NCI-H345 treated with DMSO at 0.1 percent for 48 hours (cell line): ENCODE data around the gene ENTREP1.

Experiments
- DNase-seq: peaks from one replicate; lab custom pipeline; 2025; ENCODE audit not compliant: unreplicated experiment; lab: John Stamatoyannopoulos, UW

Gene ENTREP1

DNA sequence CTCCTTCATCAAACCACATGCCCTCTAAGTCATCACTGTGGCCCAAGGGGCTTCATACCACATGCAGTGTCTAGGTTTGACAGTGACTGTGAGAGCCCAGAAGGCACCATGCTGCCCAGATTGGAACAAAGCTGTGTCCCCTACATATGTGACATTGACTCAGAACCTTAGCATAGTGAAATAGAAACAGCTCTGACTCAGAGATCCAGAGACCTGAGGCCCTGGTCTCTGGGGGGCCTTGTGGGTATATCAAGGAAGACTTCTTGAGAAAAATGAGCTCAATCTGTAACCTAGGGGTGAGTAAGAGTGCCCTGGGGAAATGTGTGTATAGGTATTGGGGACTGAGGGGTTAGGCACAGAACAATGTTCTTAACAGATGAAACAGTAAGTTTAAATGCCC, 7.1 kb upstream of the ENTREP1 start:
- no peak for DNase-seq

- DNase-seq, result peak; percentile 31
These were observed 5.5 kb upstream of the ENTREP1 start for GRCh38 chr9:69319324-69320025.

- no peak for DNase-seq
These were observed 2.8 kb upstream of the ENTREP1 start for GRCh38 chr9:69322256-69322655.

DNA sequence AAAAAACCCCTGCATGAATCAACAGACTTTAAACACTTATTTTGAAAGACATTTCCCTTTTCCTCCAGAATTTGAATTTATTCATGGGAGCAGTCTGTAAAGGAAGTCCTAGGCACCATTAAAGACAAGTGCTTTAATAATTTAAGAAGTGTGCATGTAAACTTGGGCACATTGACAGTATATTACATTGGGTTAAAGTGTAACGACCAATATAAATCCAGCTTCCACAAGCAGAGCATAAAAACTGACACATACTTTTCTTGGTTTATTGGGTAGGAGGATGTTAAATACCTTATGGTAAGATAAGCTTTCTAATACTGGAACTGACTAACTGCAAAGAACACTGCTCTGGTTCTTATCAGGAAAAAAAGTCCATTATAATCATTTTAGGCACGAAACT, 1.2 kb upstream of the ENTREP1 start:
- DNase-seq, result no peak

DNA sequence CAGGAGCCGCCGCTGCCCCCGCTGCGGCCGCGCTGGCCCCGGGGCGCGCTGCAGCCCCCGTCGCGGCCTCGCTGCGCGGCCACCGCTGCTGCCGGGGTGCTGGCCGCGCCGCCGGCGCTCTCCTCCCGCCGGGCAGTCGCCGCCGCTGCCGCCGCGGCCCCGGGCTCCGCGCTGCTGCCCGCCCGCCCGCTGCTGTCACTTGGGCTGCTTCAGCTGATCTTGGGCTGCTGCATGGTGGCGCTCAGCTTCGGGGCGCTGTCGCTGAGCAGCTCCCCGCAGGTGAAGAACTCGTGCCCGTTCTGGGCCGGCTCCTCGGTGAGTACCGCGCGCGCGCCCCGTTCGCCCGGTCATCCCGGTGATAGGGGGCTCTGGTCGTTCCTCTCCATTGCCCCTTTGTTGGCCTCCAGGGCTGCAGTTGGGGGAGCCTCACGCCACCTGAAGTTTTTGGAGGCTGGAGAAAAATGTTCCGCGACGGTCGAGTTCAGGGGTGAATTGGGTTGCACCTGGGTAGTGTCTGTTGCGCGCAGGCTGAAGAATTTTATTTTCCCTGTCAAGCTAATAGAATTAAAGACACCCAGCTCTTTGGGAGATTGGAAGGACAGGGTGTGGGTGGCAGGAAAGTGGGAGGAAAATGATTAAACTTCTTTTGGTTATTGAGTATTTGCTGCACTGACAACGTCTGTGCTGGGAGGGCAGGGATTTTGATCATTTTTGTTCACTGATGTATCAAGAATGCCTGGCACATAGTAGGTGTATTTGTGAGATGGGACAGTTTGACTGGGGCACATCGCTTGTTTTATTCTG, 596 bp downstream of the ENTREP1 start:
- DNase-seq, result no peak

- DNase-seq, result no peak
These were observed 1.2 kb downstream of the ENTREP1 start for GRCh38 chr9:69326261-69326660.

DNA sequence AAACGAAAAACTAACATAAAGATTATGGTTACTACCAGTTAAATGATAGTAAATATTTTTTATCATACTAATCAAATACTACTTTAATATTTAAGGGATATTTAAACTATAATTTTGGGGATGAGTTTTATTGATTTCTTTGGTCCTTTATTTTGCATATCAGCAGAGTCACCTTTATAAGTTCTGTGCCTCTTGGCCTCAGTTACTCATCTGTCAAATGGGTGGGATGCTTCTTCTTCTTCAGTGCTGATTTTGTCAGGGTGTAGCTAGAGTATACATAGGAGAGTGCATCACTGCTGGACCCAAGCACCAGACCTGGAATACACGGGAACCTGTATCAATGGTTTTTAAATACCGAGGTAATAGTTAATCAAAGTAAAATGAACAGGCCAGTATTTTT, 5.6 kb downstream of the ENTREP1 start:
- no peak for DNase-seq

GRCh38 chr9:69331444-69331843, 6.4 kb downstream of the ENTREP1 start:
- no peak for DNase-seq

DNA sequence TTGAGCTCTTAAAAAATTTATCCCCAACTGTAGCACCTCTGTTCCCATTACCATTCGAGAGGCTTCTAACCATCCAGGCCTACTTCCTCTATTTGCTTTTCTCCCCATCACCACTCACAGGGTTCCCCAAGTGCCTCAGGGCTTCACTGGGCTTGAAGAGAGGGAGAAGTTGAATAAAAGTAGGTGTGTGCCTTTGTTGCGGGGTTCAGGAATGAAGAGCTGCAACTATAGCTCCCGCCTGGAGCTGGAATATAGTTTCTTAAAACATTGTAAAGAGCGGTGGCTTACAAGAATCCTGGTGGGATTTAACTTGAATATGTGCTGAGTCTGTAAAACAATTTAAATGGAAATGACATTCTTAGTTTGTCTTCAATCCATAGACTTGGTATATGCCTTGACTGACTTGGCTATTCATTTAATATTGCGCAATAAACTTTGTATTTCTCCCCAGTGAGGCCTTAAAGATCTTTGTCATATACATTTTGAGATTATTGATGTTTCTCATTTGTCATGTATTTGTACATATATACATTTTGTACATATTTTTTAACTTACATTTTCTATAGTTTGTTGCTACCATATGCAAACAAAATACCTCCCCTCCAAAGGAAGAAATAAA, 7.2 kb downstream of the ENTREP1 start:
- DNase-seq, result no peak

DNA sequence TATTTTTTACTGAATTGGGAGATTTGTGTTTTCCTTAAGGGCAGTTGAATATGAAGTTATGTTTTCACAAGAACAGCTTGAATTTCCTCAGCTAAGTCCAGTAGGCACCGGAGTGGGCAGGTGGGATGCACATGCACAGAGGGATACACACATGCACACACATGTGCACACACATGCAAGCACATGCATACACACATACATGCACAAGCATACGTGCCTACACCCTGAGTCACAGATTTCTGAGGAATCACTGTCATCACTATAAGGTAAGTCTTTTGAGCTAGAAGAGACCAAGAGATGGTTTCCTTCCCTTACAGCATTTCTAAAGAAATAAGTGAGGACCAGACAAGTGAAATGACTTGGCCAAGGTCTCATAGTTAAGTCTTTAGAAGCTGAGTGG, 8.7 kb downstream of the ENTREP1 start:
- DNase-seq, result no peak

DNA sequence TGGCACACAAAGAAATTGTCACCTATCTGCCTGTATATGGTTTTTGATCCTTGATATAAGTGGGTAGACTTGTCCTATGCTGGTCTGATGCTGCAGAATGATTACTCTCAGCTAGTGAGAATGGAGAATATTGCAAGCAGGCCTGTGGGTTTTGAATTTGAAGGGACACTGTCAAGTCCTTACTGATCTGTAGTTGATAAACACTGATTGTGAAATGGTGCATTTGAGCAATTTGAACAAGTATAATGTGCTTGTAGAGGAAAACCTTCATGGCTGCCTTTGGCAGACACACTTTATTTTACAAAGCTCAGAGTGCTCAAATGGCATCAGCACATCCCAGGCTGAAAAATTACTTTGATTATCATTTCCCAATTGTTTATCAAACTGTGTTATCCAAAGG, 9.3 kb downstream of the ENTREP1 start:
- DNase-seq, result no peak

DNA sequence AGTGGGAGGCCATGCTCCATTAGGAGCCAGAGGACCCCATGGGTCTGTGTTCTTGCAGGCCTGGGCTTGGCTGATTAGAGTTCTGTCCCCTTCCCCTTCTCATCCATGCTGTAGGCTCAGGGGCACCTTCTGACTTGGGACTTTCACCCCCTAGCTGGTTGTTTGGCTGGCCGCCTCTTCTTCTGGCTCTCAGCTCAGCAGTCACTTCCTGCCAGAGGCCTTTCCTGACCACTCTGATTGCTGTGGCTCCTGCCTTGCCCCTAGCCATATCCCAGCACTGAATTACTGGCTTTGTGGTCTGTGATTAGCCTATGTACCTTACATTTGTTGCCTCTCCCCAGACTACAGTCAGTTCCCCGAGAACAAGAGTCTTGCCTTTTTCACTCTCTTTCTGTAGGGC, 14.6 kb downstream of the ENTREP1 start:
- no peak for DNase-seq

- no peak for DNase-seq
These were observed 15.6 kb downstream of the ENTREP1 start for GRCh38 chr9:69340631-69341030.

GRCh38 chr9:69342769-69343168, 17.8 kb downstream of the ENTREP1 start:
- no peak for DNase-seq

GRCh38 chr9:69344459-69344858, 19.4 kb downstream of the ENTREP1 start:
- DNase-seq, result no peak

DNA sequence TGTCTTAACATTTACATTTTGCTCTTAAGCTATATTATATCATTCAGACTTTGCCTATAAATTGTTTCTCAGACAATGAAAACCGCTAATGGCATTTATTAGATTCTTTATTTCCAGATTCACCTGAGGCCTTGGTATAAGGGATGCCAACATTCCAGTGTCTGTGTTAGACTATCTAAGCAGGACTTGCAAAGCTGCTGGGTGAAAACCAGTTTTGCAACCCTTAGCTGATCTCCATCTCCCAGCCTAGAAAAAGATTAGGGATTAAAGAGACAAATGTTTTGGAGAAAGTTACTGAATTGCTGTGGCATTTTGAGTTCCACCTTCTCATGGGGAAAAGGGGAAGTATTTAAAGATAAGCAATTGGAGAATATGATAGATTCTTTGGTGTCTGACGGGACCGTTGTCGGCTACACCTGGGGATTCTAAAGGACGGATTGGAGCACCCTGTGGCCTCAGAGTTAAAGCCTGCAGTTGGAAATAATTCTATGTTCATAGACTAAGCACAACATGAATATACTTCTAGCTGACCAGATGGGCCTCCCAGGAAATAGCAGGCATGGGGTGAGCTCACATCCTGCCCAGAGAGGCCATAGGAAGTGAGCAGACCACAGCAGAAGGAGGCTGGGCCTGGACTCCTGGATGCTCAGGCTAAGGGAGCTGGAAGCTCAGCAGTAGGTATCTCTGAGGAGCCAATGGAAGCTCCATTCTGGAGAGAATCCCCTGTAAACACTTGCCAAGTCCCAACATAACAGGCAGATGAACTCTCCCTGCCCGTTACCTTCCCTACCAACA, 21.8 kb downstream of the ENTREP1 start:
- no peak for DNase-seq

GRCh38 chr9:69347607-69348006, 22.6 kb downstream of the ENTREP1 start:
- no peak for DNase-seq

DNA sequence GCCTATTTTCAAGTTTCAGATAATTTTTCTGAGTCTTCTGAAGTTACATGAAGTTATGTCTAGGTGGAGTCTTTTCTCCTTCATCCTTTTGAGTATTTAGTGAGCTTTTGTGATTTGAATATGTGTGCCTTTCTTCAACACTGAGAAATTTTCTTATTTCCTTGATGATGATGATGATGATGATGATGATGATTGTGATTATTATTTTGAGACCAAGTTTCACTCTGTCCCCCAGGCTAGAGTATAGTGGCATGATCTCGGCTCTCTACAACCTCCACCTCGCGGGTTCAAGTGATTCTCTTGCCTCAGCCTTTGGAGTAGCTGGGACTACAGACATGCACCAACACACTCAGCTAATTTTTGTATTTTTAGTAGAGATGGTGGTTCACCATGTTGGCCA, 26.2 kb downstream of the ENTREP1 start:
- no peak for DNase-seq

DNA sequence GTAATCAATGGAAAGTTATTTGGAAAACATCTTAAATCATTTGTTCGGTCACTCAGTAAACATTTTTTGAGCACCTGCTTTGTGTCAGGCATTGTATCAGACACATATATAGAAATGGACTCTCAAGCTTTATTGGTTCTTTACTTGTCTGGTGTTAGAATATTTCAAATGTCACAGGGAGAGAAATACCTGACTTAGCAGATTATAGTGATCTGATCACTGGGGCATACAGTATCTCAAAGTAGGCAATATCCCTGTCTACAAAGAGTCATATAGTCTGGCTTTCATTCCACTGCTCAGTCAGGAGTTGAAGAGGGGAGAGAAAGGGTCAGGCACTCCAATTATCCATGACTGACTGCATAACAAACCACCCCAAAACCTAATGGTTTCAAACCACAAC, 30.2 kb downstream of the ENTREP1 start:
- no peak for DNase-seq

DNA sequence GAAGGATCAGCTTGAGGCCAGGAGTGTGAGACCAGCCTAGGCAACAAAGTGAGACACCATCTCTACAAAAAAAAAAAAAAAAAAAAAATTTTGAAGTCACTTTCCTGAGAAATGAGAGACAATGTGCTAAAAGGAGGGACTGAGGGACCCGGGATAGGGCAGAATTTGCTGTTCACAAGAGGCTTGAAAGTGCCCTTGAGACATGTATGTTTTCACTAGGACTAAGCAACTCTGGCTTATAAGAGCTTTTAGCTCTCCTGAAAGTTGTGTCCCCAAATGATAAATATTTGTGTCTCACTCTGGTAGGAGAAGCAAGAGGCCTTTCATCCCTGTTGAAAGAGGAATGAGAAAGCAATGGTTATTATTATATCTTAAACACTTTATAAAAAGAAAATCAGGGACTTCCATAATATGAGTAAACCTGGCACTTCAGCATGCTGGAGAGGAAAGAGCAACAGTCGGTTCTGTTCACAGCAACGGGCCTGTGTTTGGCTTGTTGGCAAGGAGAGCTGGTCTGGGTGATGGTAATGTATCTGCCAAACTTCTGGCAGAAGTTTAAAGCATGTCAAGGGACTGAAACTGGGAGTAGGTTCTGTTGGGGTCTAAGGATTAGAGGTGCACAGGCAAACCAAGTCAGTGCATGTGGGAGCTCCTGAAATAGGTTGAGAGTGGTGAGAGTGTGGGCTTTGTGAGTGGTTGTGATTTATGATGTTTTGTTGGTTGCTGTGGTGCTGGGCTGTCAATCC, 32.2 kb downstream of the ENTREP1 start:
- DNase-seq, result no peak

DNA sequence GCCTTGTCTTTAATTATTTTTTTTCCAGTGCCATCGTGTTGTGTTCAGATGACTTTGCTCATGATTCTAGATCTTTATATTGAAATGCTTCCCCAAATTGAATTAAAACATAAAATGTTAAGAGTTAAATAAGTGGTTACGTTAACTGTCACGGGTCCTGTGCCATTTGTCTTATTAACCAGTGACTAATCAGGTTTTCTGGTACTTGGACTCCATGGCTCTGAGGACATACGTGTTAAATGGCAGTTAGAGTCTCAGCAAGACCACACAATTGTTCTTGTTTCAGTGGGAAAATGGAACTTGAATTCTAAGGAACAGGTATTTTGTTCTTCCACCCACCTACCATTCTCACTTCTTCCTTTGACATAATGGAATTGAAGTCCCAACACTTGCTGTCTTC, 32.8 kb downstream of the ENTREP1 start:
- DNase-seq, result no peak
